Upper lobe of right lung (tissue), 1 donor: ENCODE measurements around the gene DHRS7B. TPM values are rescaled to one million over a fixed set of nuclear protein-coding genes. Genes with fewer than 3 reads are reported as not detected.

ENCODE experiments used
- ATAC-seq: fragments of 200-7000 bp; cut with Tn5 transposase; one replicate; pipeline ENCODE4 v1.9.1; 2020; ENCODE audit warnings: mild to moderate bottlenecking, moderate library complexity
- DNase-seq: peaks from one replicate; pipeline ENCODE4 v3.0.0-alpha.2; 2020
- H3K27ac ChIP-seq: fragments of 200-600 bp; one replicate; pipeline ENCODE4 v1.8.0; 2022
- H3K27me3 ChIP-seq: fragments of 200-600 bp; one replicate; pipeline ENCODE4 v1.8.0; 2022; ENCODE audit warnings: mild to moderate bottlenecking
- H3K36me3 ChIP-seq: fragments of 200-600 bp; one replicate; pipeline ENCODE4 v1.8.0; 2022
- H3K4me1 ChIP-seq: fragments of 200-600 bp; one replicate; pipeline ENCODE4 v1.8.0; 2022
- H3K4me3 ChIP-seq: fragments of 200-600 bp; one replicate; pipeline ENCODE4 v1.8.0; 2022; ENCODE audit warnings: mild to moderate bottlenecking
- H3K9me3 ChIP-seq: fragments of 200-600 bp; one replicate; pipeline ENCODE4 v1.8.0; 2022
- intact Hi-C: fragments of 100-400 bp; cut with DNase I; formaldehyde crosslinking; loops from one replicate; pipeline ENCODE4 v1.11.0; 2022
- total RNA-seq: library from RNA; stranded (reverse); fragmentation: NEBNext Ultra II Directional; extraction: Animal tissue kit (Norgen Biotek cat#: 25700); gene quantifications from one replicate; pipeline ENCODE4 v1.2.1, GENCODE V29; 2021
- TF ChIP-seq, protein P1 (sequence below): fragments of 200-600 bp; IDR thresholded peaks from one replicate; pipeline ENCODE4 v1.8.0; 2022; ENCODE audit warnings: antibody characterized with exemption
- donor health status: DM: no; HTN: yes; CAD: no; lungs with severe emphysema.

Gene DHRS7B
- total RNA-seq, 1 donor from 2014 or later: 24.7 TPM

GRCh38 chr17:21174713-21175112 is 47.9 kb downstream of the DHRS7B start:
- Histone ChIP-seq H3K4me3 (no peak overlapping the region), H3K4me1 (peaks cover 22% of the 10 kb centered on the region), H3K9me3 (no peaks in the 10 kb centered on the region), H3K36me3 (peaks cover 7% of the 10 kb centered on the region), H3K27ac (peak overlapping the region; percentile 14), H3K27me3 (no peaks in the 10 kb centered on the region)
- DNase-seq (no peak), ATAC-seq (no peak)
- TF ChIP-seq, protein P1, sequence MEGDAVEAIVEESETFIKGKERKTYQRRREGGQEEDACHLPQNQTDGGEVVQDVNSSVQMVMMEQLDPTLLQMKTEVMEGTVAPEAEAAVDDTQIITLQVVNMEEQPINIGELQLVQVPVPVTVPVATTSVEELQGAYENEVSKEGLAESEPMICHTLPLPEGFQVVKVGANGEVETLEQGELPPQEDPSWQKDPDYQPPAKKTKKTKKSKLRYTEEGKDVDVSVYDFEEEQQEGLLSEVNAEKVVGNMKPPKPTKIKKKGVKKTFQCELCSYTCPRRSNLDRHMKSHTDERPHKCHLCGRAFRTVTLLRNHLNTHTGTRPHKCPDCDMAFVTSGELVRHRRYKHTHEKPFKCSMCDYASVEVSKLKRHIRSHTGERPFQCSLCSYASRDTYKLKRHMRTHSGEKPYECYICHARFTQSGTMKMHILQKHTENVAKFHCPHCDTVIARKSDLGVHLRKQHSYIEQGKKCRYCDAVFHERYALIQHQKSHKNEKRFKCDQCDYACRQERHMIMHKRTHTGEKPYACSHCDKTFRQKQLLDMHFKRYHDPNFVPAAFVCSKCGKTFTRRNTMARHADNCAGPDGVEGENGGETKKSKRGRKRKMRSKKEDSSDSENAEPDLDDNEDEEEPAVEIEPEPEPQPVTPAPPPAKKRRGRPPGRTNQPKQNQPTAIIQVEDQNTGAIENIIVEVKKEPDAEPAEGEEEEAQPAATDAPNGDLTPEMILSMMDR: no peak
- intact Hi-C loops: no loop called here

GRCh38 chr17:21176773-21177395 is 50.1 kb downstream of the DHRS7B start:
- intact Hi-C loops: no loop called here
- Histone ChIP-seq H3K36me3 (peaks cover 12% of the 10 kb centered on the region), H3K9me3 (no peaks in the 10 kb centered on the region), H3K4me1 (peaks cover 6% of the 10 kb centered on the region), H3K27me3 (no peaks in the 10 kb centered on the region), H3K4me3 (no peak overlapping the region), H3K27ac (no peak overlapping the region)
- peak; percentile 20 for DNase-seq
- TF ChIP-seq, protein P1: no peak
- no peak for ATAC-seq

DNA sequence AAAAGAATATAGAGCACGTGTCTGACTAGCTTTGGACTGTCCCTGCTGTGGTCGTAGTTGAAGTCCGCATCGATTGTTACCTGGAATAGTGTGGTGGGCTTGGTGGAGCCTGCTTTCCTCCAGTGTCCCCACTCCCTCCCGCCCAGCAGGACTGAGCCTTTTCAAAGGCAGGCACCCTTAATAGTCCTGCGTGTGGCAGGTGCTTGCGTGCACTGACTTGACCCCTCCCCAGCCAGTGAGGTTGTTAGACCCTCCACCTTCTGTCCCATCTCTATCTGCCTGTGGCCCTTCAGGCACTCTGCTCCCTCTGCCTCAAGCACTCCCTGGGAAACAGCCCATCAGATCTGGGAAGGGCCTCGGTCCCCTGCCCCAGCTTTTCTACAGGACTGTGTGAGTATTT is 50.6 kb downstream of the DHRS7B start:
- TF ChIP-seq, protein P1: no peak
- Histone ChIP-seq H3K9me3 (no peaks in the 10 kb centered on the region), H3K27ac (no peak overlapping the region), H3K4me3 (no peak overlapping the region), H3K27me3 (no peaks in the 10 kb centered on the region), H3K36me3 (peaks cover 11% of the 10 kb centered on the region), H3K4me1 (peaks cover 6% of the 10 kb centered on the region)
- ATAC-seq (no peak), DNase-seq (peak; percentile 41)
- intact Hi-C loops: no loop called here

- ATAC-seq (no peak), DNase-seq (peak; percentile 18)
- Histone ChIP-seq H3K9me3 (no peaks in the 10 kb centered on the region), H3K4me1 (peaks cover 6% of the 10 kb centered on the region), H3K4me3 (no peak overlapping the region), H3K27me3 (no peaks in the 10 kb centered on the region), H3K36me3 (peaks cover 5% of the 10 kb centered on the region), H3K27ac (no peak overlapping the region)
- intact Hi-C loops: no loop called here
- TF ChIP-seq, protein P1: no peak
Observed at GRCh38 chr17:21177854-21178600, 51.3 kb downstream of the DHRS7B start.

DNA sequence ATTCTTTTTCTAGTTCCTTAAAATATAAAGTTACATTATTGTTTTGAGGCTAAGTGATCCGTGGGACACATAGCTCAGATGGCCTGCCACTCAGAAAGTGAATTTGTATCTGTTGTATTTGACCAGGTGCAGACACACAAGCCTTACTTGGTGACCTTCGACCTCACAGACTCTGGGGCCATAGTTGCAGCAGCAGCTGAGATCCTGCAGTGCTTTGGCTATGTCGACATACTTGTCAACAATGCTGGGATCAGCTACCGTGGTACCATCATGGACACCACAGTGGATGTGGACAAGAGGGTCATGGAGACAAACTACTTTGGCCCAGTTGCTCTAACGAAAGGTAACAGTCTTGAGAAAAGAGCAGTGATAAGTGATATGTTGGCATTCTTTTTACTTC is 56.7 kb downstream of the DHRS7B start:
- Histone ChIP-seq H3K27me3 (no peaks in the 10 kb centered on the region), H3K36me3 (peaks cover 33% of the 10 kb centered on the region), H3K4me1 (no peaks in the 10 kb centered on the region), H3K4me3 (no peak overlapping the region), H3K27ac (no peak overlapping the region), H3K9me3 (no peaks in the 10 kb centered on the region)
- ATAC-seq: no peak
- intact Hi-C loops: no loop called here
- DNase-seq: no peak
- TF ChIP-seq, protein P1: no peak
